Ovary (tissue), 3 donors: ENCODE results near the gene FILIP1L.

ENCODE experiments used
- POLR2A ChIP-seq: fragments of 450-650 bp; IDR thresholded peaks from one replicate; pipeline ENCODE4 v1.6.1; 2017; ENCODE audit warnings: antibody characterized with exemption, mild to moderate bottlenecking, moderate library complexity
- TF ChIP-seq, protein P1 (sequence below), 3 donors: fragments of 450-650 bp in 2 of 3; fragments of 200-600 bp in 1 of 3; IDR thresholded peaks; one replicate each; pipeline versions ENCODE4 v1.5.1 to v1.8.0; 2016 to 2022; ENCODE audit warnings: antibody characterized with exemption in 3 of 3, mild to moderate bottlenecking in 1 of 3
- donor health status: DM: no; HTN: no; CAD: no.

DNA sequence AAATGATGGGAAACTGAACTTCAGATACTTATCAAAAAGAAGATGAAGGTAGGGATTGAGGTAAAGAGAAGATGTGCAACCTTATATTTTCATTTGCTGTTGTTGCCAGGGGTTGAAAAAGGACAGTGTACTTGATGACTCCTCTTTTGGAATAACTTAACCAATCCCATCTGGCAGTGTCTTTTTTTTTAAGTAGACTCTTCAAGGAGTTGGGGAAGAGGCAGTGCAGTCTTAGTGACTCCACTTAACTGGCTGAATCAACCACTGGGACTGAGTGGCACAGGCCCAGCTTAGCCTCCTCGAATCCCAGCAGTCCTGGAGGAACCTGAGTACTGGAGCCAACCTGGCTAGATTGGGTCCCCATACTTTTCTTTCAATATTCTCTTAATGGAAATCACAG lies 27.3 kb upstream of the FILIP1L start:
- TF ChIP-seq, protein P1, sequence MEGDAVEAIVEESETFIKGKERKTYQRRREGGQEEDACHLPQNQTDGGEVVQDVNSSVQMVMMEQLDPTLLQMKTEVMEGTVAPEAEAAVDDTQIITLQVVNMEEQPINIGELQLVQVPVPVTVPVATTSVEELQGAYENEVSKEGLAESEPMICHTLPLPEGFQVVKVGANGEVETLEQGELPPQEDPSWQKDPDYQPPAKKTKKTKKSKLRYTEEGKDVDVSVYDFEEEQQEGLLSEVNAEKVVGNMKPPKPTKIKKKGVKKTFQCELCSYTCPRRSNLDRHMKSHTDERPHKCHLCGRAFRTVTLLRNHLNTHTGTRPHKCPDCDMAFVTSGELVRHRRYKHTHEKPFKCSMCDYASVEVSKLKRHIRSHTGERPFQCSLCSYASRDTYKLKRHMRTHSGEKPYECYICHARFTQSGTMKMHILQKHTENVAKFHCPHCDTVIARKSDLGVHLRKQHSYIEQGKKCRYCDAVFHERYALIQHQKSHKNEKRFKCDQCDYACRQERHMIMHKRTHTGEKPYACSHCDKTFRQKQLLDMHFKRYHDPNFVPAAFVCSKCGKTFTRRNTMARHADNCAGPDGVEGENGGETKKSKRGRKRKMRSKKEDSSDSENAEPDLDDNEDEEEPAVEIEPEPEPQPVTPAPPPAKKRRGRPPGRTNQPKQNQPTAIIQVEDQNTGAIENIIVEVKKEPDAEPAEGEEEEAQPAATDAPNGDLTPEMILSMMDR (IDR thresholded peaks at IDR 0.05) = no peak
- no peak for TF ChIP-seq POLR2A
